Measurements from ENCODE around the gene JMJD6.
"Not testable (repeated sequence)": the region's sequence is repeated elsewhere in the genome, so short reads cannot be mapped to it uniquely, and the experiment has no call there.

JMJD6 gene

GRCh38 chr17:76715496-76715830 lies 10.9 kb downstream of the JMJD6 start:
- no peak for DNase-seq

GRCh38 chr17:76714822-76715495 lies 11.4 kb downstream of the JMJD6 start:
- peak; percentile 60 for DNase-seq

- DNase-seq: no peak
These were observed 12.1 kb downstream of the JMJD6 start for GRCh38 chr17:76714336-76714735.

GRCh38 chr17:76713765-76714164 lies 12.6 kb downstream of the JMJD6 start:
- no peak for DNase-seq

- not testable (repeated sequence) for DNase-seq
These were observed 14.1 kb downstream of the JMJD6 start for GRCh38 chr17:76712321-76712720.

- DNase-seq: peak; percentile 62
These were observed 15.4 kb downstream of the JMJD6 start, which contains the start of gene MXRA7 for GRCh38 chr17:76710863-76711611. Gene MXRA7, minus strand, starts transcription at chr17:76710965. Its CDS starts 19 bp downstream, at chr17:76710946.

- DNase-seq: not testable (repeated sequence)
These were observed 16.2 kb downstream of the JMJD6 start for GRCh38 chr17:76709951-76710862.

GRCh38 chr17:76709077-76709950 lies 17.1 kb downstream of the JMJD6 start:
- no peak for DNase-seq

GRCh38 chr17:76707985-76708807 lies 18.2 kb downstream of the JMJD6 start:
- DNase-seq: no peak

GRCh38 chr17:76706817-76707216 lies 19.6 kb downstream of the JMJD6 start:
- no peak for DNase-seq

GRCh38 chr17:76704805-76705204 lies 21.6 kb downstream of the JMJD6 start:
- DNase-seq: no peak

- DNase-seq: no peak
These were observed 23.3 kb downstream of the JMJD6 start for GRCh38 chr17:76702941-76703637.

- DNase-seq: no peak
These were observed 24.3 kb downstream of the JMJD6 start for GRCh38 chr17:76702076-76702475.

- DNase-seq: no peak
These were observed 24.9 kb downstream of the JMJD6 start for GRCh38 chr17:76701471-76701967.

- peak; percentile 11 for DNase-seq
These were observed 25.6 kb downstream of the JMJD6 start for GRCh38 chr17:76700617-76701470.

- DNase-seq: no peak
These were observed 26.2 kb downstream of the JMJD6 start for GRCh38 chr17:76700270-76700616.

- DNase-seq: not testable (repeated sequence)
These were observed 27.9 kb downstream of the JMJD6 start for GRCh38 chr17:76698466-76698977.

- DNase-seq: no peak
These were observed 28.5 kb downstream of the JMJD6 start for GRCh38 chr17:76697702-76698465.
